ENCODE measurements around the gene NKD2.

NKD2 gene

GRCh38 chr5:1074226-1074625 is 65.6 kb downstream of the NKD2 start:
- H3K4me3 ChIP-seq (ENCODE audit: low read depth, low read length) = no peak overlapping the region
- no peak for TF ChIP-seq CTCF (IDR thresholded peaks at IDR 0.05; ENCODE audit: low read depth, low read length)

- H3K4me3 ChIP-seq (ENCODE audit: low read depth, low read length) = no peak overlapping the region
- no peak for TF ChIP-seq CTCF (IDR thresholded peaks at IDR 0.05; ENCODE audit: low read depth, low read length)
These were observed 66.4 kb downstream of the NKD2 start for GRCh38 chr5:1074816-1075554.

- no peak overlapping the region for H3K4me3 ChIP-seq (ENCODE audit: low read depth, low read length)
- TF ChIP-seq CTCF (IDR thresholded peaks at IDR 0.05; ENCODE audit: low read depth, low read length) = no peak
These were observed 66.9 kb downstream of the NKD2 start for GRCh38 chr5:1075555-1075881.

- no peak for TF ChIP-seq CTCF (IDR thresholded peaks at IDR 0.05; ENCODE audit: low read depth, low read length)
- no peak overlapping the region for H3K4me3 ChIP-seq (ENCODE audit: low read depth, low read length)
These were observed 67.3 kb downstream of the NKD2 start for GRCh38 chr5:1075931-1076330.

- no peak overlapping the region for H3K4me3 ChIP-seq (ENCODE audit: low read depth, low read length)
- no peak for TF ChIP-seq CTCF (IDR thresholded peaks at IDR 0.05; ENCODE audit: low read depth, low read length)
These were observed 67.8 kb downstream of the NKD2 start for GRCh38 chr5:1076406-1076805.

GRCh38 chr5:1077026-1077425 is 68.4 kb downstream of the NKD2 start:
- no peak for TF ChIP-seq CTCF (IDR thresholded peaks at IDR 0.05; ENCODE audit: low read depth, low read length)
- H3K4me3 ChIP-seq (ENCODE audit: low read depth, low read length) = no peak overlapping the region

GRCh38 chr5:1077491-1078020 is 69.0 kb downstream of the NKD2 start:
- no peak overlapping the region for H3K4me3 ChIP-seq (ENCODE audit: low read depth, low read length)
- no peak for TF ChIP-seq CTCF (IDR thresholded peaks at IDR 0.05; ENCODE audit: low read depth, low read length)
